GM19035 (cell line): Measurements from ENCODE around the gene CYP2A6.
"Not testable (repeated sequence)": the region's sequence is repeated elsewhere in the genome, so short reads cannot be mapped to it uniquely, and the experiment has no call there.

Source experiments
- ATAC-seq: cut with Tn5 transposase; IDR thresholded peaks from one replicate; pipeline ENCODE4 v1.9.1; 2021; ENCODE audit not compliant: unreplicated experiment

The CYP2A6 gene

GRCh38 chr19:40822704-40823553 is 27.3 kb downstream of the CYP2A6 start:
- not testable (repeated sequence) for ATAC-seq

- ATAC-seq: no peak
These were observed 28.1 kb downstream of the CYP2A6 start for GRCh38 chr19:40822161-40822560.

GRCh38 chr19:40819479-40820234 is 30.6 kb downstream of the CYP2A6 start:
- ATAC-seq: not testable (repeated sequence)

DNA sequence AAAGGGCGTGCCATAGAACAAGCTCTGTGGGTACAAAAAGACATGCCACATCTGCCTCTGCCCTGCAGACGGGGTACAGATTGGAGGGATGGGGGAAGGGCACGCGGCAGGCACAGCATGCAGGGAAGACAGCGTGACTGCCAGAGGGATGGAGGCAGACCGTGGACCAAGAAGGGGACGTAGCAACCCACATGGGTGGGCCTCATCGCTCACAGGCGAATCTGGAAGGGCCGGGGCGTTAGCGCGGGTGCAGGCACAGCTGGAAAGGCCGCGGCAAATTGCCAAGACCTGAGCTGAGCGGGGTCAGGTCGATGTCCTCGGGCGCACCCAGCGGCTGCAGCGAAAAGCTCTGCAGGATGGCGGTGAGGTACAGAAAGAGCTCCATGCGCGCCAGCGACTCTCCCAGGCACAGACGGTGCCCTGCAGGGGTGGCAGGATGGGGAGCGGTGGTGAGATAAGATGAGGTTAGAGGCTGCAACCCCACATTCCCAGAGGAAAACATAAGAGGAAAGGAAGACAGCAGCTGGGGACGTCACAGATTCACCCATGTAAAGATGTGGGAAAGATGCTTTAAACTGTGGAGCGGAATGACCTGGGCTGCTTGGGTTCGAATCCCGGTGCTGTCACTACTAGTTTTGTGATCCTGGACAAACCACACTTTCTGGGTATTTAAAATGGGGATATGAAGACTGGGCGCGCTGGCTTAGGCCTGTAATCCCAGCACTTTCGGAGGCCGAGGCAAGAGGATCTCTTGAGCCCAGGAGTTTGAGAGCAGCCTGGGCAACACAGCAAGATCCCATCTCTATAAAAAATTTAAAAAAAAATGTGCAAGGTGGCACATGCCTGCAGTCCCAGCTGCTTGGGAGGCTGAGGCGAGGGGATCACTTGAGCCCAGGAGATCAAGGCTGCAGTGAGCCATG is 31.5 kb downstream of the CYP2A6 start:
- not testable (repeated sequence) for ATAC-seq

DNA sequence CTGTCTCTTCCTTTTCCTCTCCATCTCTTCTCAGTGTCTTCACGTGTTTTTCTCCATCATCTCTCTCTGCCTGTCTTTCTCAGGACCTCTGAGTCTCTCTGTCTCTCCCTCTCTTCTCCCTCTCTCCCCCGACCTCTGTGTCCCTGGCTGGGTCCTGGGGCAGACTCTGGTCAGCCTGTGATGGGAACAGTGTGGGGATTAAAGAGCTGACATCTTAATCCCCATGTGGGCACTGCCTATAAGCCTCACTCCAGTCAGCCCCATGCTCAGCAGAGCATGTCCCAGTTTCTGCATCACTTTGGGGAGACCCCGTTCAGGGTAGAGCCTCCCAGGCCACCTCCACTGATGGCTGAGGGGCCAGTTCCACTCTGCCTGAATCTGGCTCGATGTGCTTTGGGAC is 35.0 kb downstream of the CYP2A6 start:
- no peak for ATAC-seq

GRCh38 chr19:40813182-40813581 is 37.1 kb downstream of the CYP2A6 start:
- no peak for ATAC-seq

GRCh38 chr19:40812571-40812970 is 37.7 kb downstream of the CYP2A6 start:
- not testable (repeated sequence) for ATAC-seq

DNA sequence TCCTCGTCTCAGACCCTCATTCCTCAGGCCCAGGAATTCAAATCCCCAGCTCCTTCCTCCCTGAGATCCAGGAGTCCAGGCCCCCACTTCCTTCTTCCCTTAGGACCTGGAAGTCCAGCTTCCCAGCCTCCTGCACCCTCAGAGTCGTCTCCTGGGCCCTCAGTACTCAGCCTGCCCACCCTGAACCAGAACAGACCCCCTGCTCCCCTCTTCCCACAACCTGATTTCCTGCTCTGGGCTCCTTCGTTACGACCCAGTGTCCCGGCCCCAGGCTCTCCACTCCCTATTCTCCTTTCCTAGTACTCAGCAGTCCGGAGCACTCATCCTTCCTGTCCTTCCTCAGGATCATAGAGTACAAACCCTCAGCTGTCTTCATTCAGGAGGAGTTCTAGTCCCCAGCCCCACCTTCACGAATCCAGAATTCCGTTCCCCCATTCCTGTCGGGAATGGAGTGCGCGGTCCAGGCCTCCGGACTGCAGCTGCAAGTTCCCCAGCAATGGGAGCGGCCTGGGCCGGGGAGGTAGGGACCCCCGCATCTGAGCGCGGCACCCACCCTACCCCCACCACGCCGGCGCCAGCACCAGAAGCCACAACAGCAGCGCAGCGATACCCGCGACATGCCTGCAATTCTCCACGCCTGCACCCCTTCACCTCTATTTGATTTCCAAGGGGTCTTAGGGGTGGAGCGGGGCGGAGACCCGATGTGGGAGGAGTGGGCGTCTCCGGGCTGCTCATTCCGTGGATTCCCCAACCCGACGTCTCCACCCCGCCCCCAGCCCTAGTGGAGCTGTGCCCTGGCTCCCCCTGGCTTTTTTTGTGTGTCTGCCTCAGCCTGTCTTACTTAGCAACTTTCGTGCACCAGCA is 38.5 kb downstream of the CYP2A6 start:
- no peak for ATAC-seq

DNA sequence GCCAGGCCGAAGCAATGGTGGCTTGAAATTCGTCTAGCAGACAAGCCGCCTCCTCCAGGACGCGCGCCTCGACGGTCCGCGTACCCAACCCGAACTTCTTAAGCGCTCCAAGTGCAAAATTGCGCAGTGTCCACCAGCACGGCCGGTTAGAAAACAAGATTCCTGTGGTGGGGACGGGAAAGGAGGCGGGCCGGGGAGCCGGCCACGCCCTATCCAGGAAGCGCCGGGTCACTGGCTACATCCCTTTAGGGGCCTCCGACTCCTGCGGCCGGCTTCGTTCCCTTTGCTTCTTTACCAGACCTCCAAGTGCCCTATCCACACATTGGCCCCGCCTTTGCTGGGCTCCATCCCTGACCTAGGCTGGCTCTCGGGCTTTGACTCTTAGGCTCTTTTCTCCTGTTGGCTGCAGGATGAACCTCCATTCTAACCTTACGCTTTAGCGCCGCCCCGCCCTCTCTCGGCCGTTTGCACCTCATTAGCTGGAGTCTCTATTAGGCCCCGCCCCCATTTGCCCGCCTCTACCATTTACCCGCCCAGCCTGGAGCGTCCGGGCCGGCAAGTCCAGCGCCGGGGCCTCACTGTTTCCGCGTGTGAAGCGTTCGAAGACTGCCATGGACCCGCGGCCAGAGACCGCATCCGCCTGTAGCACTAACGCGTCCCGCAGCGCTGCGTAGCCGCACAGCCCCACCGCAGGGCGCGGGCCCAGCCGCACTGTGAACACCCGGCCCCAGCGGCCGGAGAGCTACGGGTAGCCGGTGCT is 39.4 kb downstream of the CYP2A6 start:
- peak; percentile 61 for ATAC-seq

DNA sequence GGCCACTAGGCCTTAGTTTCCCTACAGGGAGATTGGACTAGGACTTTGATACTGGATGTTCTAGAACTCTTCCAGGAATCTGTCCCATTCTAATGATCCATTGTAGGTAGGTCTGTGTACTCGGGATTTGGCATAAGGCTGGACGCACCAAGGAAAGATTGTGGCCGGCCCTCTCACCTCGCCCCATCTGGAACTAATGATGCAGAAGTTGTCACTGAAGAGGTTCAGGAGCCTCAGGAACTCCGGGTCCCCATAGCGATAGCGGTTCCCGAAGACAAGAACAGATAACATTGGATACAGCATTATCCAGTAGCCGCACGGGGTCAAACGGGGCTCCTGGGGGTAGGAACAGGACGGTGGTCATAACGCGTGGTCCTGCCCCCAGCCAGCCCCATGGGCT is 40.1 kb downstream of the CYP2A6 start:
- ATAC-seq: no peak

DNA sequence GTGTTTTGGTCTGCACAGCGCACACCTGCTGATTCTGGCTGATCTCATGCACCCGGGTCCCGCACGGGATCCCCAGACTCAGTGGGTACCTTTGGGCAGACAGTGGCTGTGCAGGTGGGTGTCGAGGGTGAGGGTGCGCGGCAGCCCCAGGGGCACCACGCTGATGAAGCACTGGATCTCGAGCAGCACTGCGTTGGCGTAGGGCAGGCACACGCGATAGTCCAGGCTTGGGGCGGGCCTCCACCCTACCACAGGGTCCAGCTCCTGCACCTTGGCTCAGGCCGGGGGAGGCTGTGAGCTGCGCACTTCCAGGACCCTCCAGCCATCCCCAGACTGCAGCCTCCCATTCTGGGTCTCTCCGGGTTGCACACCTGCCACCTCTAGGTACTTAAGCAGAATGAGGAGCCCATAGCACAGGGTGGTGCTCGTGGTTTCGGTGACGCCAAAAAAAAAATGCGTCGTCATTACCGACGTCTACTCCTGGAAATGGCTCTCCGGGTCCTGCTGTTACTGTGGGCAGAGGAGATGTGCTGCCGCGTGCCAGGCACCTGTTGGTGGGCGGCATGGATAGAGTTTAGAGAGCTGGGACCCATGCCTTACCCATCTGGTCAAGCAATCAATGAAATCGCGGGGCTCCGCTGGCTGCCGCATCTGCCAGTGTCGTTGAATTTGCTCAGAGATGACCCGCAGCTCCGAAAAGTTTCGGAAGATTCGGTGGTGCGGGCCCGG is 40.7 kb downstream of the CYP2A6 start:
- no peak for ATAC-seq

DNA sequence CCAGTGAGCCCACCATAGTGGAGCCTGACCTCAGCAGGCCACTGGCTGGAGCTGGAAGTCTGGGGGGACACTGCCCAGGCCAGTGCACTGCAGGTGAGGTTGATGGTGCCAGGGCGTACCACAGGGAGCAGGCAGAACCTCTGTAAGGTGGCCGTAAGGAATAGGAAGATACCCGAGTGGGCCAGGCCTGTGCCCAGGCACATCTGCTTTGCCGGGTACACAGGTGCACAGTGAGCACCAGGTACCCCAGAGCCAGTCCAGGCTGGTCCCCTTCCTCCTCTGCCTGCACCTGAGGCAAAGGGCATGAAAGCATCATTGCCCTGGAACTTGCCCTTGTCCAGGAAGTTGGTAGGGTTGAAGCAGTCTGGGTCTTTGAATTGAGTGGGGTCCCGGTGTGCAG is 41.8 kb downstream of the CYP2A6 start:
- ATAC-seq: no peak

DNA sequence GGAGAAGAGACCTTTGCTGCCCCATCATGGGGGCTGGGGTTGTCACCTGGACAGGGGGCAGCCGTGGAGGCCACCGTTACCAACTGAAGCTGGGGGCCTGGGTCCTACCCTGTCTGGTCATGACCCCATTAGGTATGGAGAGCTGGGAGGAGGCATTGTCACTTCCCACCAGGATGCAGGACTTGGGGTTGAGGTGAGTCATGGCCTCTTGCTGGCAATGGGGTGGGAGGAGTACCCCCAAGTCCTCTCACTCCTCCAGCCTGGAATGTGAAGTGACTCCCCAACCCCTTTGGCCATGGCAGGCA is 42.3 kb downstream of the CYP2A6 start:
- no peak for ATAC-seq

DNA sequence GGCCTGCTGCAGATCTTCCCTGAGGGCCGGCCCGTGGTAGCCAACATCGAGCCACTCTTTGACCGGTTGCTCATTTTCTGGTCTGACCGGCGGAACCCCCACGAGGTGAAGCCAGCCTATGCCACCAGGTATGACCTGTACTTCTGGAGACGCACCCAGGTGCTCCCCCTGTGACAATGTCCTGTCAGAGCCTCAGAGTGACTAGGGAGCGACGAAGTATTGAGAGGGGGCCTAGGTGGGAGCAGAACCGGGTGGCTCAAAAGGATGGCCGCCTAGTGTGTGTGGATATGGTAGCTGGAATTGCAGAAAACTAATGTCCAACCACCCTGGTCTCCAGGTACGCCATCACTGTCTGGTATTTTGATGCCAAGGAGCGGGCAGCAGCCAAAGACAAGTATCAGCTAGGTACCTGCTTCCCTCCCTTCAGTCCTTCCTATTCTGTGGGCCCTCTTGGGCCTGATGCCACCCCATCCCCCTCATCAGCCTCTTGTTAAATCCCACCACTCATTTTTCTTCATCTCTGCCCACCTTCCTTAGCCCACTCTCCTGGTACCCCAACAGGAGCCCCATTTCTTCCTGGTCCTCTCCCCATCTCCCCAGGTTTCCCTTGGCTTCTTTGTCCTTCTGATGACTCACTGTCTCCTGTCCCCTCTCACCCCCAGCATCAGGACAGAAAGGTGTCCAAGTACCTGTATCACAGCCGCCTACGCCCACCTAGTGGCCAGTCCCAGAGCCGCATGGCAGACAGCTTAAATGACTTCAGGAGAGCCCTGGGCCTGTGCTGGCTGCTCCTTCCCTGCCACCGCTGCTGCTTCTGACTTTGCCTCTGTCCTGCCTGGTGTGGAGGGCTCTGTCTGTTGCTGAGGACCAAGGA is 42.9 kb downstream of the CYP2A6 start:
- ATAC-seq: no peak

GRCh38 chr19:40806423-40807146 is 43.7 kb downstream of the CYP2A6 start:
- no peak for ATAC-seq

DNA sequence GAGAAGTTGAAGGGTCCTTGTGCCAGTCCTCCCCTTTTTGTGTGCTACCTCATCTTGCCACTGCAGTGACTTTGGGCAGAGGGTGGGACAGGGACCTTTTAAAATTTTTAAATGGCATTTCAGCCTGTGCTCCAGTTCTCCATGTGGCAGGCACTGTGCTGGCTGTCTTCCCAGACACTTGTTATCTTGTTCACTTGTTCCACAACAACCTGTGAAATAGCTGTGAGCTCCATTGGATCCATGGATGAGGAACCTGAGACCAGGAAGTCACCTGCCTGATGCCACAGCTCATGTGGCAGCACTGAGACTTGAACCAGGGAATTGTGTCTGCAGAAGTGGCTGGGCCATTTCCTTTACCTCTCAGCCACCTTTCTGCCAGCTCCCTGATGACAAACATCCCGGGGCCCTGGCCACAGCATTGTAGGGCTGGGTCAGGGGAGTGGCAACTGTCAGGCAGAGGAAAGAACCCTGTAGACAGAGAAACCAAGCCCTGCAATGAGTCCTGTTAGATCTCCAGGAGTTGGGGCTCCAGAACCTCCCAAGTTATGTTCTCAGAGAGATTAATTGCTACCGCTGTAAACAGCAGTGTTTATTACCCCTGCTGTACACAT is 44.9 kb downstream of the CYP2A6 start:
- no peak for ATAC-seq

DNA sequence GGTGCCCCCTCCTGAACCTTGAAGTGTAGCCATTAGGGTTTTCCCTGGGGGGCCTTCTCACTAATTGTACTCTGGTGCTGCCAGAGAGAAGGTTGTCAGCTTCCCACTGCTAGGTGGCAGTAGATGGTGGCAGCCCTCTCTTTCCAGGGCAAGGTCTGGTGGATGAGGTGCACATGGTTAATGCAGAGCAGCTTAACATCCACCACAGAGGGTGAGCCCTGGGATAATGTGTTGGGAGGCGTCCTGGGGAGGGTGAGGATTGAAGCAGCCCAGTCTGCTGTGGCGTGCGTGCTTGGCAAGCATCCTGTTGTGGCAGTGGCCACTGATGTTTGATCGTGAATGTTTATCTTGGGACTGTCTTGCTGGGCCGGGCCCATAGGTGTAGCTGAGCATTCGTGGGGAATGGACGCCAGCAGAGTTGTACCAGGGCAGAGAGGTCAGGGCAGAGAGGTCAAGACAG is 45.4 kb downstream of the CYP2A6 start:
- no peak for ATAC-seq
